Measurements from ENCODE around the gene SENP1. TPM values are rescaled to one million over a fixed set of nuclear protein-coding genes. Genes with fewer than 3 reads are reported as not detected.

The SENP1 gene
- polyA plus RNA-seq, 1 donor from 2014 or later = 14.0 TPM

DNA sequence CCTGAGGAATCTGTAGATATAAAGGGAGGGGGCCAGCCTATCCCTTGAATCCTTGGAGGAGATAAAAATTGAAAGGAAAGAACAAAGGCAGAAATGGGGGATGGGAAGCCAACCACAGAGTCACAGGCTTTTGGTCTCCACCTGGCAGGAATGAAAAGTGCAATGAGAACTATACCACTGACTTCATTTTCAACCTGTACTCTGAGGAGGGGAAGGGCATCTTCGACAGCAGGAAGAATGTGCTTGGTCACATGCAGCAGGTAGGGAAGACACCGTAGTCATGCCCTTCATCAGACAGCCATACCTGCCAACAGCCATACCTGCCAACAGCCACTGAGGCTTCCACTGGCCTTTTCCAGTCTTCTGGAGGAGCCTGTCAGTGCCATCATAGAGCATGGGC, 38.0 kb upstream of the SENP1 start:
- Histone ChIP-seq H3F3A (ENCODE audit: insufficient read depth, low read length, poor library complexity, severe bottlenecking) (no peaks in the 10 kb centered on the region), H3K9me3 (ENCODE audit: low read length) (no peaks in the 10 kb centered on the region), H3K9ac (ENCODE audit: low read length) (no peak overlapping the region), H3K36me3 (ENCODE audit: insufficient read depth, low read length) (peaks cover 7% of the 10 kb centered on the region), H3K9me2 (ENCODE audit: insufficient read depth, low read length) (no peaks in the 10 kb centered on the region), H3K79me2 (replicated peaks; ENCODE audit: insufficient read depth, low read length) (no peaks in the 10 kb centered on the region), H3K27ac (ENCODE audit: low read length) (no peak overlapping the region), H3K4me3 (ENCODE audit: low read length) (no peak overlapping the region), H3K4me2 (ENCODE audit: low read length) (no peak overlapping the region), H3K27me3 (ENCODE audit: insufficient read depth, low read depth, low read length) (no peaks in the 10 kb centered on the region), H2AFZ (ENCODE audit: low read depth, low read length) (no peak overlapping the region), H4K20me1 (ENCODE audit: insufficient read depth) (no peaks in the 10 kb centered on the region)
- TF ChIP-seq, protein P1, sequence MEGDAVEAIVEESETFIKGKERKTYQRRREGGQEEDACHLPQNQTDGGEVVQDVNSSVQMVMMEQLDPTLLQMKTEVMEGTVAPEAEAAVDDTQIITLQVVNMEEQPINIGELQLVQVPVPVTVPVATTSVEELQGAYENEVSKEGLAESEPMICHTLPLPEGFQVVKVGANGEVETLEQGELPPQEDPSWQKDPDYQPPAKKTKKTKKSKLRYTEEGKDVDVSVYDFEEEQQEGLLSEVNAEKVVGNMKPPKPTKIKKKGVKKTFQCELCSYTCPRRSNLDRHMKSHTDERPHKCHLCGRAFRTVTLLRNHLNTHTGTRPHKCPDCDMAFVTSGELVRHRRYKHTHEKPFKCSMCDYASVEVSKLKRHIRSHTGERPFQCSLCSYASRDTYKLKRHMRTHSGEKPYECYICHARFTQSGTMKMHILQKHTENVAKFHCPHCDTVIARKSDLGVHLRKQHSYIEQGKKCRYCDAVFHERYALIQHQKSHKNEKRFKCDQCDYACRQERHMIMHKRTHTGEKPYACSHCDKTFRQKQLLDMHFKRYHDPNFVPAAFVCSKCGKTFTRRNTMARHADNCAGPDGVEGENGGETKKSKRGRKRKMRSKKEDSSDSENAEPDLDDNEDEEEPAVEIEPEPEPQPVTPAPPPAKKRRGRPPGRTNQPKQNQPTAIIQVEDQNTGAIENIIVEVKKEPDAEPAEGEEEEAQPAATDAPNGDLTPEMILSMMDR (IDR thresholded peaks at IDR 0.05; ENCODE audit: poor library complexity, severe bottlenecking) = no peak
- TF ChIP-seq SMC3 (conservative IDR thresholded peaks at IDR 0.05; ENCODE audit: poor library complexity) (no peak), POLR2AphosphoS5 (IDR thresholded peaks at IDR 0.05) (no peak), RAD21 (conservative IDR thresholded peaks at IDR 0.05) (no peak), MXI1 (conservative IDR thresholded peaks at IDR 0.05; ENCODE audit: poor library complexity, severe bottlenecking) (no peak), REST (IDR thresholded peaks at IDR 0.05; ENCODE audit: borderline replicate concordance) (no peak), EP300 (conservative IDR thresholded peaks at IDR 0.05; ENCODE audit: poor library complexity, severe bottlenecking) (no peak), EZH2 (IDR thresholded peaks at IDR 0.05; ENCODE audit: borderline replicate concordance, insufficient read depth, low read length, poor library complexity, severe bottlenecking) (no peak), TAF1 (IDR thresholded peaks at IDR 0.05; ENCODE audit: low read depth) (no peak)

DNA sequence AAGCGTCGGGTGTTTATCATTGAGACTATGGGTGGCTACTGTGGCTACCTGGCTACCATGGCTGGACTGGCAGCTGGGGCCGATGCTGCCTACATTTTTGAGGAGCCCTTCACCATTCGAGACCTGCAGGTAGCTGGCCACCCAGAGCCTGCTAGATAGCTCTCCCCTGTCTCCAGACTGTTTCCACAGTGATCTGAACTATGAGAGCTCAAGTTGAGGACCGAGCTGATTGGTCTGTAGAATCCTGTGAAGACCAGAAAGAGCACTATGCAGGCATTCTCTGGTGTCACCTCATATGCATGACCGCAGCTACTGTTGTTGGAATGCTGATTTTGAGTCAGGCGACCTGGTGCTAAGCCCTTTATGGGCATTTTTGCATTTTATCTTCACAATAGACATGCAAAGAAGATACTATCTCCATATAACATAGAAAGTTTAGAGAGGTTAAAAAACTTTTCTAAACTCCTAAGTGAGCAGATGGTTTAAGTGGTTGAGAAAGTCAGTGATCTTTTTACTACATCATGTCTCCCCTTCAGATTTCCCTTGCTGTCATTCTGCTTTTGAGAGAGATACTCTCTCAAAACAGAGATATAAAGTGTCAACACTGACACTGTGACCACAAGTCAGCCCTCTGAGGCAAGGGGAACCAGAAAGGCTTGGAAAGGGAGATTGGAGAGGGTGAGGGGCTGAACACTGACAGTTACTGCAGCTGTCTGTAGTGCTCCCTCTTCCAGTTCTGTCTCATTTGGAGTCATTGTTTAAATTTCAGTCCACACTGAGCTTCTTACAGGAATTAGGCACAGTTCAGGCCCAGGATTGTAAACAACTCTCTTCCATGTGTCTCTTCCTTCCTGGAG, 37.2 kb upstream of the SENP1 start:
- TF ChIP-seq EZH2 (IDR thresholded peaks at IDR 0.05; ENCODE audit: borderline replicate concordance, insufficient read depth, low read length, poor library complexity, severe bottlenecking) (no peak), MXI1 (conservative IDR thresholded peaks at IDR 0.05; ENCODE audit: poor library complexity, severe bottlenecking) (no peak), RAD21 (conservative IDR thresholded peaks at IDR 0.05) (no peak), POLR2AphosphoS5 (IDR thresholded peaks at IDR 0.05) (no peak), REST (IDR thresholded peaks at IDR 0.05; ENCODE audit: borderline replicate concordance) (no peak), EP300 (conservative IDR thresholded peaks at IDR 0.05; ENCODE audit: poor library complexity, severe bottlenecking) (no peak)
- no peak overlapping the region for H3K4me2 ChIP-seq (ENCODE audit: low read length)
- no peaks in the 10 kb centered on the region for H3K27me3 ChIP-seq (ENCODE audit: insufficient read depth, low read depth, low read length)
- no peaks in the 10 kb centered on the region for H4K20me1 ChIP-seq (ENCODE audit: insufficient read depth)
- no peak overlapping the region for H3K4me3 ChIP-seq (ENCODE audit: low read length)
- H3K9me3 ChIP-seq (ENCODE audit: low read length) = no peaks in the 10 kb centered on the region
- H3K79me2 ChIP-seq (replicated peaks; ENCODE audit: insufficient read depth, low read length) = no peaks in the 10 kb centered on the region
- H3K36me3 ChIP-seq (ENCODE audit: insufficient read depth, low read length) = peaks cover 7% of the 10 kb centered on the region
- no peaks in the 10 kb centered on the region for H3F3A ChIP-seq (ENCODE audit: insufficient read depth, low read length, poor library complexity, severe bottlenecking)
- no peak overlapping the region for H2AFZ ChIP-seq (ENCODE audit: low read depth, low read length)
- H3K9me2 ChIP-seq (ENCODE audit: insufficient read depth, low read length) = no peaks in the 10 kb centered on the region
- H3K27ac ChIP-seq (ENCODE audit: low read length) = no peak overlapping the region
- no peak overlapping the region for H3K9ac ChIP-seq (ENCODE audit: low read length)
